Body of pancreas (tissue), 4 donors: Measurements from ENCODE around the gene RNF180. TPM values are rescaled to one million over a fixed set of nuclear protein-coding genes. Genes with fewer than 3 reads are reported as not detected.

Source experiments
- ATAC-seq: fragments of 150-250 bp; one replicate; pipeline ENCODE4 v1.9.1; 2016
- DNase-seq, 4 donors: peaks; one replicate each; pipeline ENCODE4 v3.0.0-alpha.2; 2019
- H3K27ac ChIP-seq, 4 donors: fragments of 200-600 bp; sonication (generic); 1 replicate in 3 of 4; 2 replicates in 1 of 4; pipeline versions ENCODE4 v1.5.1 to v1.6.1; 2016 to 2019; ENCODE audit warnings: mild to moderate bottlenecking in 1 of 4, mixed read lengths in 1 of 4, moderate library complexity in 1 of 4
- H3K27me3 ChIP-seq, 2 donors: fragments of 200-600 bp; sonication (generic); one replicate each; pipeline ENCODE4 v1.6.0; 2016; ENCODE audit warnings: mild to moderate bottlenecking in 1 of 2
- H3K36me3 ChIP-seq, 2 donors: fragments of 200-600 bp; sonication (generic); replicated peaks in 1 of 2; 2 replicates each; pipeline ENCODE4 v1.5.1; 2016; ENCODE audit warnings: low read depth in 2 of 2; ENCODE audit not compliant: insufficient read depth in 1 of 2
- H3K4me1 ChIP-seq: fragments of 200-600 bp; sonication (generic); one replicate; pipeline ENCODE4 v1.6.0; 2016
- H3K4me3 ChIP-seq, 2 donors: fragments of 200-600 bp; sonication (generic); 1 replicate in 1 of 2; 2 replicates in 1 of 2; pipeline ENCODE4 v1.5.1; 2016 to 2019
- H3K9me3 ChIP-seq, 3 donors: fragments of 200-600 bp; sonication (generic); 1 replicate in 2 of 3; 2 replicates in 1 of 3; pipeline ENCODE4 v1.5.1; 2016
- CTCF ChIP-seq, 7 experiments: fragments of 450-650 bp in 4 of 7; fragments of 200-600 bp in 3 of 7; sonication (generic) in 3 of 7; IDR thresholded peaks; one replicate each; pipeline ENCODE4 v1.5.1; 2016 to 2019; ENCODE audit warnings: antibody characterized with exemption in 7 of 7
- POLR2A ChIP-seq, 3 donors: fragments of 450-650 bp; IDR thresholded peaks; one replicate each; pipeline ENCODE4 v1.6.1; 2016; ENCODE audit warnings: antibody characterized with exemption in 3 of 3, mild to moderate bottlenecking in 2 of 3
- WGBS, 2 donors: methylation state at CpG; one replicate each; pipeline ENCODE4 v1.1.5; 2017; 5-methylcytosine and 5-hydroxymethylcytosine counted together
- intact Hi-C: fragments of 100-400 bp; cut with DNase I; formaldehyde crosslinking; loops from one replicate; pipeline ENCODE4 v1.15.1; 2023
- total RNA-seq, 2 donors: library from RNA; depleted of rRNA; stranded (reverse); fragments of >200 nt; gene quantifications; one replicate each; pipeline ENCODE4 v1.1.0, GENCODE V29; 2016

RNF180 gene
- total RNA-seq, 2 donors from 2014 or later = 9.2 to 13.2 TPM

- Histone ChIP-seq H3K9me3 (no peaks in the 10 kb centered on the region), H3K27ac (no peak overlapping the region), H3K36me3 (no peaks in the 10 kb centered on the region), H3K27me3 (no peaks in the 10 kb centered on the region), H3K4me3 (no peak overlapping the region), H3K4me1 (no peaks in the 10 kb centered on the region)
- TF ChIP-seq CTCF (IDR thresholded peaks at IDR 0.05) = no peak
- no peak for TF ChIP-seq POLR2A (IDR thresholded peaks at IDR 0.05)
- DNase-seq = no peak
- ATAC-seq = no peak
- intact Hi-C loops = no loop called here
- WGBS, 2 donors = 37 to 44% methylated on average over 4 of the region's 4 CpGs
Observed at GRCh38 chr5:64417390-64417789, 251.7 kb downstream of the RNF180 start.

- no peak overlapping the region for H3K27ac ChIP-seq
- H3K27me3 ChIP-seq = no peaks in the 10 kb centered on the region
- WGBS, 2 donors = 58 to 60% methylated on average over 2 of the region's 2 CpGs
- H3K36me3 ChIP-seq = no peaks in the 10 kb centered on the region
- H3K9me3 ChIP-seq = no peaks in the 10 kb centered on the region
- no peak for ATAC-seq
- TF ChIP-seq CTCF (IDR thresholded peaks at IDR 0.05) (no peak), POLR2A (IDR thresholded peaks at IDR 0.05) (no peak)
- no peaks in the 10 kb centered on the region for H3K4me1 ChIP-seq
- H3K4me3 ChIP-seq = no peak overlapping the region
- no peak for DNase-seq
- intact Hi-C loops = no loop called here
Observed at GRCh38 chr5:64418013-64418412, 252.4 kb downstream of the RNF180 start.

Other genes with a start within 250 kb of the RNF180 start
- not detected for gene HTR1A, start 203.4 kb upstream of the RNF180 start, total RNA-seq